Hepatocyte (in vitro differentiated cells): ENCODE measurements around the gene EMCN.

Experiments
- CTCF ChIP-seq: fragments of 200-600 bp; sonication (generic); IDR thresholded peaks from 2 replicates; pipeline ENCODE4 v1.5.1; 2016; ENCODE audit warnings: antibody characterized with exemption, mild to moderate bottlenecking; ENCODE audit not compliant: poor library complexity
- EZH2 ChIP-seq: fragments of 200-600 bp; sonication (generic); IDR thresholded peaks from 2 replicates; pipeline ENCODE4 v1.6.1; 2016; ENCODE audit warnings: antibody characterized with exemption, mild to moderate bottlenecking, borderline replicate concordance

GRCh38 chr4:100493756-100494155 lies 24.1 kb downstream of the EMCN start:
- TF ChIP-seq CTCF (no peak), EZH2 (no peak)
